GM12801 (cell line): ENCODE results near the gene GRHPR.

Experiments
- CTCF ChIP-seq: IDR thresholded peaks from one replicate; pipeline ENCODE4 v1.5.1; 2011; ENCODE audit warnings: control low read depth; ENCODE audit not compliant: insufficient read length; ENCODE audit errors: extremely low read depth

The GRHPR gene

GRCh38 chr9:37422289-37423104, at the start of gene GRHPR:
TSS of gene GRHPR (plus strand) at chr9:37422696. CDS start at chr9:37422751, 55 bp downstream.
- no peak for TF ChIP-seq CTCF

DNA sequence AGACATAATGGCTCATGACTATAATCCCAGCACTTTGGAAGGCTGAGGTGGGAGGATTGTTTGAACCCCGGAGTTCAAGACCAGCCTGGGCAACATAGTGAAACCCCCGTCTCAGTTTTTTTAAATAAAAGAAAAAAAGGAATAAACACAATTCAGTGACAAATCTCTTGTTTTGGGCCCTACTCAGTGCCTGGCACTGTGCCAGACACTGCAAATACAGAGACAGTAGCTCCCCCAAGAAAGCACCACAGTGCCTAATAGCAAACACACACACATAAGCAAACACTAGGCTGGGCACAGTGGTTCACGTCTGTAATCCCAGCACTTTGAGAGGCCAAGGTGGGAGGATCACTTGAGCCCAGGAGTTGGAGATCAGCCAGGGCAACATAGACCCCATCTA, 49.7 kb upstream of the GRHPR start:
- no peak for TF ChIP-seq CTCF

DNA sequence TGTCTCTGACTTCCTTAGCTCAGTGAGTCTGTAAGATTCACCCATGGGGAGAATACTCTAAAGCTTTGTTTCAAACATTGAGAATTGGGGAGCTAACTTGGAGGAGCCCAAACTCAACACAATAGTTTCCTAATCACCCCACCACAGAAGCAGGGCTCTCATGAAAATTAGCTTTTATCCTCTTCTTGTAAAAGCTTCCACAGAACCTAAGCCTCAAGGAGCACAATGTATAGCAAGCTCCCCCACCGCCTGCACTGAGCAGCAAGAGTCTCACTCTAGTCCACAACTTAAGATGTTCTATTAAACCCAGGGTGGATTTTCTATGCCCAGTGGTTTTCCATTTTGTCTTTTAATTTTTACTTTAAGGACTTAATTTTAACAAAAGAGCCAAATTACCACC, 48.9 kb upstream of the GRHPR start:
- TF ChIP-seq CTCF: no peak

- TF ChIP-seq CTCF: no peak
These were observed 47.6 kb upstream of the GRHPR start for GRCh38 chr9:37374892-37375291.

GRCh38 chr9:37377688-37378612, 44.5 kb upstream of the GRHPR start:
- TF ChIP-seq CTCF: no peak

- no peak for TF ChIP-seq CTCF
These were observed 43.9 kb upstream of the GRHPR start for GRCh38 chr9:37378613-37379004.

DNA sequence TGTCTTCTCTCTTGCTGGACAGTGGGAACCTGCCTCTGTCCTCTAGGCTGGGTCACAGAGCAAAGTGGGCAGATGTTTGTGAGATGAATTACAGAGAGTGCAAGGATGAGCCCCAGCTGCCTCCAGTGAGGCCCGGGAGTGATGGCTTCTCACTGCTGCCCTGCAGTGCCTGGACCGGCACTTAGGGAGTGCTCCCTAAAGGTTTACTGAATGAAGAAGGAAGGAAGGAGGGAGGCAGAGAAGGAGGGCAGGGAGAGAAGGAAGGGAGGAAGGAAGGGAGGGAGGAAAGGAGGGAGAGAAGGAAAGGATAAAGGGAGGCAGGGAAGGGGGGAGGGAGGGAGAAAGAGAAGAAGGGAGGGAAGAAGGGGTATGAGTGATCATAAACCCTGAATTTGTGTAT, 42.7 kb upstream of the GRHPR start:
- no peak for TF ChIP-seq CTCF
